HG03108 (cell line): ENCODE data around the gene AAK1.

ENCODE experiments used
- ATAC-seq: cut with Tn5 transposase; IDR thresholded peaks from one replicate; pipeline ENCODE4 v1.9.1; 2021; ENCODE audit warnings: moderate library complexity; ENCODE audit not compliant: unreplicated experiment

Gene AAK1

GRCh38 chr2:69546646-69547045 is 96.9 kb downstream of the AAK1 start:
- no peak for ATAC-seq

- no peak for ATAC-seq
These were observed 98.0 kb downstream of the AAK1 start for GRCh38 chr2:69545477-69545932.

- no peak for ATAC-seq
These were observed 98.6 kb downstream of the AAK1 start for GRCh38 chr2:69544951-69545350.

- no peak for ATAC-seq
These were observed 104.0 kb downstream of the AAK1 start for GRCh38 chr2:69539549-69539908.

GRCh38 chr2:69538872-69539548 is 104.5 kb downstream of the AAK1 start:
- no peak for ATAC-seq

GRCh38 chr2:69538249-69538648 is 105.3 kb downstream of the AAK1 start:
- ATAC-seq = no peak

GRCh38 chr2:69535817-69536241 is 107.7 kb downstream of the AAK1 start:
- ATAC-seq = no peak

GRCh38 chr2:69531186-69531585 is 112.4 kb downstream of the AAK1 start:
- no peak for ATAC-seq

GRCh38 chr2:69529480-69529879 is 114.1 kb downstream of the AAK1 start:
- no peak for ATAC-seq

GRCh38 chr2:69525261-69525660 is 118.3 kb downstream of the AAK1 start:
- ATAC-seq = no peak

GRCh38 chr2:69524799-69525198 is 118.7 kb downstream of the AAK1 start:
- ATAC-seq = no peak

GRCh38 chr2:69521747-69522146 is 121.8 kb downstream of the AAK1 start:
- no peak for ATAC-seq

GRCh38 chr2:69518841-69519240 is 124.7 kb downstream of the AAK1 start:
- ATAC-seq = no peak

GRCh38 chr2:69517410-69517809 is 126.1 kb downstream of the AAK1 start:
- no peak for ATAC-seq

GRCh38 chr2:69514819-69515218 is 128.7 kb downstream of the AAK1 start:
- no peak for ATAC-seq

- ATAC-seq = no peak
These were observed 129.1 kb downstream of the AAK1 start for GRCh38 chr2:69514406-69514805.

GRCh38 chr2:69512446-69512845 is 131.1 kb downstream of the AAK1 start:
- ATAC-seq = no peak

- ATAC-seq = no peak
These were observed 133.3 kb downstream of the AAK1 start for GRCh38 chr2:69510204-69510603.

GRCh38 chr2:69509750-69510140 is 133.8 kb downstream of the AAK1 start:
- ATAC-seq = no peak

GRCh38 chr2:69509011-69509749 is 134.4 kb downstream of the AAK1 start:
- ATAC-seq = no peak

- no peak for ATAC-seq
These were observed 137.8 kb downstream of the AAK1 start for GRCh38 chr2:69505710-69506109.

GRCh38 chr2:69501301-69501700 is 142.2 kb downstream of the AAK1 start:
- ATAC-seq = no peak

GRCh38 chr2:69499966-69500365 is 143.6 kb downstream of the AAK1 start:
- no peak for ATAC-seq
